NOMO-1 treated with DMSO at 0.1 percent for 48 hours (cell line): Measurements from ENCODE around the gene KRTAP1-4.
"Not testable (repeated sequence)": the region's sequence is repeated elsewhere in the genome, so short reads cannot be mapped to it uniquely, and the experiment has no call there.

Source experiments
- DNase-seq: peaks from one replicate; lab custom pipeline; 2025; ENCODE audit not compliant: unreplicated experiment; lab: John Stamatoyannopoulos, UW

Gene KRTAP1-4

GRCh38 chr17:41029633-41030245 lies at the start of gene KRTAP1-4:
Gene KRTAP1-4 (minus strand): TSS chr17:41030195. CDS start chr17:41030078, 117 bp downstream.
- no peak for DNase-seq

DNA sequence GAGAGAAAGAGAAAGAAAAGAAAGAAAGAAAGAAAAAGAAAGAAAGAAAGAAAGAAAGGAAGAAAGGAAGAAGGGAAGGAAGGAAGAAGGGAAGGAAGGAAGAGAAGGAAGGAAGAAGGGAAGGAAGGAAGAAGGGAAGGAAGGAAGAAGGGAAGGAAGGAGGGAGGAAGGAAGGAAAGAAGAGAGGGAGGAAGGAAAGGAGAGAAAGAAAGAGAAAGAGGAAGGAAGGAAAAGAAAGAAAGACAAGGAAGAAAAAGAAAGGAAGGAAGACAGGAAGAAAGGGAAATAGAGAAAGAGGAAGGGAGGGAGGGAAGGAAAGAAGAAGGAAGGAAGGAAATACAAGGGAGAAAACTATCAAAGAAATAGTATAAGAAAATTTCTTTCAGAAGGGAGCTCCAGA lies 46.8 kb upstream of the KRTAP1-4 start:
- no peak for DNase-seq

- no peak for DNase-seq
Measured at GRCh38 chr17:41073676-41074075, 43.7 kb upstream of the KRTAP1-4 start.

- DNase-seq: no peak
Measured at GRCh38 chr17:41071606-41072360, 41.8 kb upstream of the KRTAP1-4 start.

GRCh38 chr17:41069031-41069430 lies 39.0 kb upstream of the KRTAP1-4 start:
- peak; percentile 18 for DNase-seq

DNA sequence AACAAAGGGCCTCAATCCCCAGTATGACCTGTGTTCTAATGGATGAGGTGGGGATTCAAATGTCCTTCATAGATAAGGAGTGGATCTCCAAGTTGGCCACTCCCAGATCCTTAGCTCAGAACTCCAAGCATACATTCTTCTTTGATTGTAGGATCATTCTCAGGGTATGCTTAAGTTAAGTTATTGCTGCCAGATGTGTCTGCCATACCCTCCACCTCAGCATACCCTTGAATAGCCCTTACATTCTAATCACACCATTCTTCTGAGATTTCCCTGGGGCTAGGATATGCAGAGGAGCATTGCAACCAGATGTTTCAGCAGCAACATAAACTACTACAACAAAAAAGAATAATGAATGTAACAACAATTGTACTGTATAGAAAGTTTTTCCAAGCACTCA lies 37.3 kb upstream of the KRTAP1-4 start:
- no peak for DNase-seq

- peak; percentile 59 for DNase-seq
Measured at GRCh38 chr17:41065829-41066624, 36.0 kb upstream of the KRTAP1-4 start, which contains the start of gene KRTAP2-4. Gene KRTAP2-4 (minus strand): TSS chr17:41065879. CDS start chr17:41065845, 34 bp downstream.

- DNase-seq: not testable (repeated sequence)
Measured at GRCh38 chr17:41065016-41065689, 35.2 kb upstream of the KRTAP1-4 start.

- no peak for DNase-seq
Measured at GRCh38 chr17:41064301-41064700, 34.3 kb upstream of the KRTAP1-4 start.

DNA sequence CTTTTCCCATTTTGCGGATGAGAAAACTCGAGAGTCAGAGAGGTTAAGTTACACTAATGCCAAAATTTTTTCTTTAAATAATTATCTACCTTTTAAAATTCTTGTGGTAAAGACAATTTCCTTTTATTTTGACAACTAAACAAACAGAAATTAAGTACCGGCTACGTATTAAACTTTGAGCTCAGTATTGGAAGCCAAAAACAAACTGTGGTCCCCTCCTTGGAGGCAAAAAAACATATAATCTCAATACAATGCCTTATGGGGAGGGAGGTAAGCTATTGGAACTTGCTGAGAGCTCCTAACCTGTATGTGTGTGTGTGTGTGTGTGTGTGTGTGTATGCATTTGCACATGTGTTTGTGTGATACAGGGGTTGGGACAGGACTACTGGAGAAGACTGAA lies 33.5 kb upstream of the KRTAP1-4 start:
- no peak for DNase-seq

DNA sequence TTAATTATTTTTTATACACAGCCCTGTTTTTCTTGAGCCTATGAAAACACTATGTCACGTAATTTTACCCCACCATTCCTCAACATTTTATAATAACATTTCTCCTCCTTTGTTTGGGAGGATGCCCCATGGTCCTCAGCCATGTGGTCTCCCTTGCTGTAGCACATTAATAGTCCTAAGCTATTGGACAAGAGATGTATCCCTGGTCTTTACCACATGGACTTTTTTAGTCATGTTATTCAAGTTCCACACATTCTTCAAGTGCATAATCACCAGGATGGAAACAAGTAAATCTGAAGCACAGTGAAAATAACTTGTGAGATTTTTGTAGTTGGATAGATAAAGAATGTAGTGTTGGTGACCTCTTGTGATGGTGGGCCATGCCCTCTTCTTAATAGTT lies 32.0 kb upstream of the KRTAP1-4 start:
- no peak for DNase-seq

DNA sequence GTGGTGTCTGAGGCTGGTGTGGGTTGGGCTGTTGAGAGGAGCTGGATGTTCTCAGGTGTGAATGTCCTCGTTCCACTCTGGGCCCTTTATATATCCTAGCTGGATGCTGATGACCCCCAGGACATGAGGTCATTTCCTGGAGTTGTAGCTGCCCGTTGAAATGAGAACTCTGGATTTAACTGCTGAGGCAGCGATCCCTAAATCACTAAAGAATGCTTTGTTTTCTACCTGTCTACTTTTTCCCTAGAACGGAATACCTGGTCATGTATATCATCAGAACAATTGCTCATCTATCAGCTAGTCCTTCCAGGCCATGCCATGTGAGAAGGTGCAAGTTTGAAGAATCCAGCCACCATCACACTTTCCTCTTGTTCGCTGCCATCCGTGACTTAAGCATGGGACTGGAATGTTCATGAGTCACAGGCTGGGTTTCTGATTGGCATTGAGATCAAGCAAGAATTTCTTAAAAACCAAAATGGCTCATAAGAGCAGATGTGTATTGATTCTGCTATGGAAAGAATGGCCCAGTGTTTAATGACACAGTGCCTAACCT lies 30.1 kb upstream of the KRTAP1-4 start, which contains the start of gene KRTAP2-3:
KRTAP2-3 (minus strand) TSS at position 63 of the 553 bp plus-strand sequence. CDS start 64 bp downstream, outside the sequence.
- no peak for DNase-seq

DNA sequence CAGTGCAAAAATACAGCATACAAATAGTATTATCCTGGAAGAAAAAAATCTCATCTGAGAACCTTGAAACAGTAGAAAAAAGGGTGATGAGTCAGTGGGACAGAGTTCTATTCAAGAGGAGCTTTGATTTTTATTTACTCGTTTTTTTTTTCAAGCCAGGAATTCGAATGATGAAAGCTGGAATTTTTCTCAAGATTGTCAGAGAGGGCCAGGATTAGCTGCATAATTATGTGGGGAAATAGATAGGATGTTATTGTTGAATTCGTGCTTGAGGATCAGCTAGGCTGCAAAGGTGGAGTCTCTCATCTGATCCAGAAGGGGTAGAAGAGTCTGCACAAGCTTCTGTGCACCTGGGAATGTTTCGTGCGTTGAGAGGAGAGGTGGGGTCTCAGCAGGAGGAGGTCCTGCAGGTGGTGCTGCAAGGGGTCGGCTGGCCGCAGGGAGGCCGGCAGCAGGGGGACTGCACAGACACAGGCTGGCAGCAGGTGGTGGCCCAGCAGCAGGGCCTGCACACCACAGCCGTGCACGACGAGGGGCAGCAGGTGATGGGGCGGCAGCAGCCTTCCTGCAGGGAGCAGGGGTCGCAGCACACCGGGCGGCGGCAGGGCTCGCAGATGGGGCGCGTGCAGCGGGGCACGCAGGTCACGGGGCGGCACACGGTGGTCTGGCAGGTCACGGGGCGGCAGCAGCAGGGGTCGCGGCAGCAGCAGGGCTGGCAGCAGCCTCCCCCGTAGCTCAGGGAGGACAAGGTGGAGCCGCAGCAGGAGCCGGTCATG lies 29.5 kb upstream of the KRTAP1-4 start:
- DNase-seq: not testable (repeated sequence)

GRCh38 chr17:41058741-41059140 lies 28.7 kb upstream of the KRTAP1-4 start:
- no peak for DNase-seq

DNA sequence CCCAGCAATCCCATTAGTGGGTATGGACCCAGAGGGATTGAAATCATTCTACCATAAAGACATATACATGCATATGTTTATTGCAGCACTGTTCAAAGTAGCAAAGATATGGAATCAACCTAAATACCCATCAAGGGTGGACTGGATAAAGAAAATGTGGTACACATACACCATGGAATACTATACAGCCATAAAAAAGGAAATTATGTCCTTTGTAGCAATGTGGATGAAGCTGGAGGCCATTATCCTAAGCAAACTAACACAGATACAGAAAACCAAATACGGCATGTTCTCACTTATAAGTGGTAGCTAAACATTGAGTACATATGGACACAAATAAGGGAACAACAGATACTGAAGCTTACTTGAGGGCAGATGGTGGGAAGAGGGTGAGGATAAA lies 27.6 kb upstream of the KRTAP1-4 start:
- no peak for DNase-seq

GRCh38 chr17:41055130-41055529 lies 25.1 kb upstream of the KRTAP1-4 start, which contains the start of gene KRTAP2-2:
Gene KRTAP2-2 (minus strand): TSS chr17:41055230. CDS start chr17:41055211, 19 bp downstream.
- not testable (repeated sequence) for DNase-seq

DNA sequence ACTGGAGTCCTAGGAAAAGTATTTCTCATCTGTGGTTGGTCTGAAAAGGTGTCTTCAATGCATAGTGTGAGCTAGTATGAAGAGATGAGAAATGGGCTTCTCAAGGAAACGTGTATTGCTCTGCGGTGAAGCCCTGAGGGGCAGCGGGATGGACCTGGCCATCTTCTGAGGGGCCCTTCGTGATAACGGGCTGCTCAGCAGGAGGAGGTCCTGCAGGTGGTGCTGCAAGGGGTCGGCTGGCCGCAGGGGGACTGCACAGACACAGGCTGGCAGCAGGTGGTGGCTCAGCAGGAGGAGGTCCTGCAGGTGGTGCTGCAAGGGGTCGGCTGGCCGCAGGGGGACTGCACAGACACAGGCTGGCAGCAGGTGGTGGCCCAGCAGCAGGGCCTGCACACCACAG lies 24.6 kb upstream of the KRTAP1-4 start:
- not testable (repeated sequence) for DNase-seq

DNA sequence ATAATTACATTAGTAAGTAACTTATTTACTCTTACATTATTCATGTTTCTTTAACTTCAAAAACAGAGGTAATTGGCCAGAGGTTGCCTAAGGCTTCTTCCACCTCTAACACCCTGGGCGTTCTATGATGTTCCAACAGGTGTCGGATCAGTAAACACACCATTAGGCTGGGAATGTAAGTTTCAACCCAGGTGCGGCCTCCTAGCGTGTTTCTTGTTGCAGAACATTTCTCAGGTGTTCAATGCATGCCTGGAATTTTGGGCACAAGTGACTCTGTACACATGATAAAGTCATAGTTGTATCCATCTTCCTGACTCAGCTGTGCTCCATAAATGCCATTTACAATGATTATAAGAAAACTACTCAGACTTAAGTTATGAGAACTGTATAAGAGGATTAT lies 24.0 kb upstream of the KRTAP1-4 start:
- DNase-seq: no peak

DNA sequence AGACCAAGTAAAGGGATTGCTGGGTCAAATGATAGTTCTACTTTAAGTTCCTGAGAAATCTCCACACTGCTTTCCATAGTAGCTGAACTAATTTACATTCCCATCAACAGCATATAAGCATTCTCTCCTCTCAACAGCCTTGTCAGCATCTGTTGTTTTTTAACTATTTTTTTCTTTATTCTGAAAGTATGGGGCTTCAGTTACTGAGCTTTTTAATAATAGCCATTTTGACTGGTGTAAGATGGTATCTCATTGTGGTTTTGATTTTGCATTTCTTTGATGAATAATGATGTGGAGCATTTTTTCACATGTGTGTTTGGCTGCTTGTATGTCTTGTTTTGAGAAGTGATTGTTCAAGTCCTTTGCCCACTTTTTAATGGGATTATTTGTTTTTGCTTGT lies 22.6 kb upstream of the KRTAP1-4 start:
- DNase-seq: no peak

DNA sequence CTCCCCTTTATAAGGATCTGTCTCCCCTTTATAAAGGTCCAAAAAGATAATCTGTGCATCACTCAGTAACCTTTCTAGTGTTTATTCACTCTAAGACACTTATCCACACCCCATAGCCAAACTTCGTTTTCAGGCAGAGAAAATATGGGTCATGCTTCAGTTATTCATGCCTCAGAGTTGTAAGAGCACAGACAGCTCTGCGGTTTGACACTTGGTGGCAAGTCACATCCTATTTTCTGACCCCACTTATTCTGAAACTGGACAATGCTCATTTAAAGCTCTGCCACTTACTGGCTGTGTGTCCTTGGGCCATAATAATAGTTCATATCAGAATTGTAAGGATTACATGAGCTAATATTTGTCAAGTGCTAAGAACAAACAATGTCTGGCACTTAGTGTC lies 19.1 kb upstream of the KRTAP1-4 start:
- DNase-seq: no peak
